ENCODE measurements around the gene RABGGTA.

GRCh38 chr14:24261256-24261968, 10.0 kb downstream of the RABGGTA start:
- TF ChIP-seq CTCF (IDR thresholded peaks at IDR 0.05; ENCODE audit: low read length): no peak
- TF ChIP-seq EZH2 (optimal IDR thresholded peaks at IDR 0.05; ENCODE audit: low read depth, low read length): no peak
- TF ChIP-seq EZH2phosphoT487 (IDR thresholded peaks at IDR 0.05; ENCODE audit: low read length): no peak
